CD4-positive, CD25-positive, alpha-beta regulatory T cell (primary cell): ENCODE results near the gene NLRP6. TPM values are rescaled to one million over a fixed set of nuclear protein-coding genes. Genes with fewer than 3 reads are reported as not detected.
A peak's percentile ranks its signal among the peaks of the same experiment; 100 is the strongest.

Experiments
- ATAC-seq, 2 donors: fragments of 150-1000 bp; cut with Tn5 transposase; one replicate each; pipeline ENCODE4 v1.10.0; 2021; ENCODE audit warnings: low read depth in 2 of 2, moderate number of reproducible peaks in 2 of 2, moderate library complexity in 1 of 2
- DNase-seq, 3 donors: peaks; one replicate each; pipeline versions ENCODE4 v3.0.0 to v3.0.0-alpha.2; 2012 to 2022; ENCODE audit warnings: mixed read lengths in 1 of 3
- H3K27ac ChIP-seq: one replicate; pipeline ENCODE4 v1.7.0; 2013; ENCODE audit warnings: mild to moderate bottlenecking, low read length; ENCODE audit not compliant: insufficient read depth, poor library complexity, severe bottlenecking
- H3K27me3 ChIP-seq: one replicate; pipeline ENCODE4 v1.7.0; 2013; ENCODE audit warnings: low read length; ENCODE audit not compliant: control insufficient read depth, insufficient read depth
- H3K36me3 ChIP-seq: one replicate; pipeline ENCODE4 v1.7.0; 2013; ENCODE audit warnings: mild to moderate bottlenecking, low read length, moderate library complexity; ENCODE audit not compliant: control insufficient read depth, insufficient read depth
- H3K4me1 ChIP-seq: 2 replicates; pipeline ENCODE4 v1.7.0; 2013; ENCODE audit warnings: mild to moderate bottlenecking, low read length; ENCODE audit not compliant: insufficient read depth, control insufficient read depth, poor library complexity, severe bottlenecking
- H3K4me3 ChIP-seq: one replicate; pipeline ENCODE4 v1.7.0; 2013; ENCODE audit warnings: low read depth, mild to moderate bottlenecking, low read length, moderate library complexity
- H3K9me3 ChIP-seq, 2 experiments: 1 replicate in 1 of 2; 2 replicates in 1 of 2; pipeline ENCODE4 v1.7.0; 2013; ENCODE audit warnings: low read length in 2 of 2, mild to moderate bottlenecking in 1 of 2, moderate library complexity in 1 of 2; ENCODE audit not compliant: control insufficient read depth in 2 of 2
- H3K27ac Mint-ChIP-seq, 3 donors: one replicate each; pipeline ENCODE4 v1.8.0; 2020 to 2022; ENCODE audit warnings: mild to moderate bottlenecking in 3 of 3, mixed read lengths in 3 of 3, moderate library complexity in 2 of 3
- H3K27me3 Mint-ChIP-seq: one replicate; pipeline ENCODE4 v1.8.0; 2022; ENCODE audit warnings: mild to moderate bottlenecking, mixed read lengths
- H3K36me3 Mint-ChIP-seq: one replicate; pipeline ENCODE4 v1.8.0; 2020; ENCODE audit warnings: mixed read lengths
- H3K4me1 Mint-ChIP-seq, 4 donors: one replicate each; pipeline ENCODE4 v1.8.0; 2020 to 2022; ENCODE audit warnings: mixed read lengths in 4 of 4, mild to moderate bottlenecking in 1 of 4
- H3K4me3 Mint-ChIP-seq, 4 donors: one replicate each; pipeline ENCODE4 v1.8.0; 2020 to 2022; ENCODE audit warnings: mild to moderate bottlenecking in 4 of 4, mixed read lengths in 4 of 4, moderate library complexity in 3 of 4
- H3K9me3 Mint-ChIP-seq, 7 donors: one replicate each; pipeline ENCODE4 v1.8.0; 2020 to 2022; ENCODE audit warnings: mixed read lengths in 7 of 7, mild to moderate bottlenecking in 3 of 7, moderate library complexity in 2 of 7
- polyA plus RNA-seq, 4 donors: library from polyadenylated mRNA; unstranded; fragments of 300-500 nt; fragmentation: Illumina TruSeq; gene quantifications; one replicate each; pipeline ENCODE4 v1.2.3, GENCODE V29; 2021
- total RNA-seq: library from RNA; stranded (reverse); gene quantifications from one replicate; pipeline ENCODE4 v1.2.3, GENCODE V29; 2022

NLRP6 gene
- total and polyA plus RNA-seq, 5 donors from 2014 or later, result 0.36 to 4.0 (median 1.8) TPM

DNA sequence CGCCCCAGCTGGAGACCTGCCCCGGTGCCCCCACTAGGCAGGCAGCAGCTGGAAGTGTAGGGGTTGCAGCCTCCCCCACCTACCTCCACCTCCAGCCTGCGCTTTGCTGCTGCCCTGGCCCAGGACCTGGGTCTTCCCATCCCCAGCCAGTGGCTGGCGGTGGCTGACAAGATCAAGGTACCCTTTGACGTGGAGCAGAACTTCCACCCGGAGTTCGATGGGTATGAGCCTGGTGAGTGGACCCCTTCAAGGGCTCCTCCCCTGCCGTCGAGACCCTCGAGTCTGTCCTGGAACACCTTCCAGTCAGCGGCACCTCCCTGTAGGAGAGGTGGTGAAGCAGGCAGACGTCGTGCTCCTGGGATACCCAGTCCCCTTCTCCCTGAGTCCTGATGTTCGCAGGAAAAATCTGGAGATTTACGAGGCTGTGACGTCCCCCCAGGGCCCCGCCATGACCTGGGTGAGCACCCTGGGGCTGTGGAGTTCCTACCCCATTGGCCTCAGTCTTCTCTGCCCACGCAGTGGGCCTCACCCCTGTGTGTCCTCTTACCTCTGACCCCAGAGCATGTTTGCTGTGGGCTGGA, 15.2 kb downstream of the NLRP6 start:
- H3K9me3 Mint-ChIP-seq, result no peaks in the 10 kb centered on the region
- no peak for ATAC-seq
- Histone ChIP-seq H3K9me3 (no peaks in the 10 kb centered on the region), H3K27me3 (no peaks in the 10 kb centered on the region), H3K4me1 (peaks cover 21% of the 10 kb centered on the region), H3K4me3 (no peak overlapping the region), H3K36me3 (no peaks in the 10 kb centered on the region), H3K27ac (no peak overlapping the region)
- no peaks in the 10 kb centered on the region for H3K27me3 Mint-ChIP-seq
- peaks cover 0 to 26% (median 5%) of the 10 kb centered on the region in 4 donors for H3K4me1 Mint-ChIP-seq
- no peak overlapping the region for H3K27ac Mint-ChIP-seq
- H3K4me3 Mint-ChIP-seq, result no peak overlapping the region
- DNase-seq, result no peak
- H3K36me3 Mint-ChIP-seq, result no peaks in the 10 kb centered on the region

- Mint-ChIP-seq H3K27ac (peak overlapping the region in 1 of 3 donors; percentile 66), H3K4me3 (no peak overlapping the region), H3K36me3 (no peaks in the 10 kb centered on the region), H3K27me3 (no peaks in the 10 kb centered on the region), H3K4me1 (peaks cover 0 to 28% (median 5%) of the 10 kb centered on the region in 4 donors), H3K9me3 (no peaks in the 10 kb centered on the region)
- ATAC-seq (no peak), DNase-seq (no peak)
- Histone ChIP-seq H3K27ac (no peak overlapping the region), H3K4me1 (peaks cover 23% of the 10 kb centered on the region), H3K9me3 (no peaks in the 10 kb centered on the region), H3K36me3 (no peaks in the 10 kb centered on the region), H3K4me3 (no peak overlapping the region), H3K27me3 (no peaks in the 10 kb centered on the region)
Observed at GRCh38 chr11:293852-294661, 15.8 kb downstream of the NLRP6 start.

- no peak overlapping the region for H3K4me3 ChIP-seq
- H3K9me3 Mint-ChIP-seq, result no peaks in the 10 kb centered on the region
Observed at GRCh38 chr11:294780-295179, 16.6 kb downstream of the NLRP6 start.

GRCh38 chr11:295351-296170, 17.4 kb downstream of the NLRP6 start:
- DNase-seq (no peak), ATAC-seq (no peak)
- H3K4me1 Mint-ChIP-seq, result peaks cover 0 to 23% (median 6%) of the 10 kb centered on the region in 4 donors
- H3K4me3 Mint-ChIP-seq, result peak overlapping the region in 1 of 4 donors; percentile 23
- peak overlapping the region in 1 of 3 donors; percentile 23 for H3K27ac Mint-ChIP-seq
- H3K9me3 Mint-ChIP-seq, result no peaks in the 10 kb centered on the region
- H3K36me3 Mint-ChIP-seq, result no peaks in the 10 kb centered on the region
- Histone ChIP-seq H3K9me3 (no peaks in the 10 kb centered on the region), H3K27ac (no peak overlapping the region), H3K27me3 (no peaks in the 10 kb centered on the region), H3K36me3 (no peaks in the 10 kb centered on the region), H3K4me3 (no peak overlapping the region), H3K4me1 (peaks cover 18% of the 10 kb centered on the region)
- H3K27me3 Mint-ChIP-seq, result peaks cover 2% of the 10 kb centered on the region

More at GRCh38 chr11:294780-295179, 16.6 kb downstream of the NLRP6 start:
- Mint-ChIP-seq H3K4me1 (peaks cover 0 to 26% (median 5%) of the 10 kb centered on the region in 4 donors), H3K27me3 (no peaks in the 10 kb centered on the region), H3K36me3 (no peaks in the 10 kb centered on the region), H3K4me3 (no peak overlapping the region), H3K27ac (no peak overlapping the region)
- H3K36me3 ChIP-seq, result no peaks in the 10 kb centered on the region
- ATAC-seq (no peak), DNase-seq (no peak)
- no peaks in the 10 kb centered on the region for H3K9me3 ChIP-seq
- H3K27me3 ChIP-seq, result no peaks in the 10 kb centered on the region
- H3K4me1 ChIP-seq, result peaks cover 18% of the 10 kb centered on the region
- no peak overlapping the region for H3K27ac ChIP-seq

- peaks cover 18% of the 10 kb centered on the region for H3K4me1 ChIP-seq
- DNase-seq (no peak), ATAC-seq (no peak)
- no peak overlapping the region for H3K27ac ChIP-seq
- no peaks in the 10 kb centered on the region for H3K9me3 ChIP-seq
- no peak overlapping the region for H3K4me3 ChIP-seq
- Mint-ChIP-seq H3K4me3 (no peak overlapping the region), H3K4me1 (peaks cover 0 to 16% (median 7%) of the 10 kb centered on the region in 4 donors), H3K27me3 (peaks cover 10% of the 10 kb centered on the region), H3K27ac (no peak overlapping the region), H3K9me3 (no peaks in the 10 kb centered on the region), H3K36me3 (no peaks in the 10 kb centered on the region)
- H3K27me3 ChIP-seq, result no peaks in the 10 kb centered on the region
- H3K36me3 ChIP-seq, result no peaks in the 10 kb centered on the region
Observed at GRCh38 chr11:296171-297050, 18.2 kb downstream of the NLRP6 start.

DNA sequence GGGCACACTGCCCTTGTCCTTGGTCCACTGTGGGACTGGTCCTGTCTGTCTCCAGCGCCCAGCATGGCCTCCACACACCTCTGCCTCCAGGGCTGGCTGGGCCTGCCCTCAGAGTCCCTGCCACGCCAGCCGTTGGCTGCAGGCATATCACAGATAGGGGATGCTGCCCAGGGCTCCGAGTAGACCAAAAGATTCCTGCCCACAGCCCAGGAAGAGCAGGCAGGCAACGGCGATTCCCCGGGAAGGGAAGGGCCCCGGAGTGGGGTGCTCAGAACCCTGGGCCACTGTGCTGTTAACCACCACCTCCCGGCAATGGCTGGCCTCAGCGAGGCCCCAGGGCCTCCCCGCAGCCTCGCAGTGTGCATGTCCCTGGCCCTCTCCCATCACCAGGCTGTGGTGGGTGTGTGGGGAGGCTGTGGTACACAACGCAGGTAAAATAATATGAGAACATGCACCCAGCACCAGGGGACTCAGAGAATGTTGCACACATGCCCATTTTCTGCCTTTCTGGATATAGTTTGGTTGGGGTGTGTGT, 18.9 kb downstream of the NLRP6 start:
- Histone ChIP-seq H3K4me3 (no peak overlapping the region), H3K9me3 (no peaks in the 10 kb centered on the region), H3K27ac (no peak overlapping the region), H3K27me3 (no peaks in the 10 kb centered on the region), H3K4me1 (peaks cover 18% of the 10 kb centered on the region), H3K36me3 (no peaks in the 10 kb centered on the region)
- H3K27ac Mint-ChIP-seq, result peak overlapping the region in 1 of 3 donors; percentile 76
- ATAC-seq (no peak), DNase-seq (no peak)
- peaks cover 0 to 16% (median 7%) of the 10 kb centered on the region in 4 donors for H3K4me1 Mint-ChIP-seq
- peaks cover 11% of the 10 kb centered on the region for H3K27me3 Mint-ChIP-seq
- H3K4me3 Mint-ChIP-seq, result peak overlapping the region in 1 of 4 donors; percentile 4
- no peaks in the 10 kb centered on the region for H3K36me3 Mint-ChIP-seq
- H3K9me3 Mint-ChIP-seq, result no peaks in the 10 kb centered on the region
